ENCODE measurements around the gene RICTOR.

Gene RICTOR

DNA sequence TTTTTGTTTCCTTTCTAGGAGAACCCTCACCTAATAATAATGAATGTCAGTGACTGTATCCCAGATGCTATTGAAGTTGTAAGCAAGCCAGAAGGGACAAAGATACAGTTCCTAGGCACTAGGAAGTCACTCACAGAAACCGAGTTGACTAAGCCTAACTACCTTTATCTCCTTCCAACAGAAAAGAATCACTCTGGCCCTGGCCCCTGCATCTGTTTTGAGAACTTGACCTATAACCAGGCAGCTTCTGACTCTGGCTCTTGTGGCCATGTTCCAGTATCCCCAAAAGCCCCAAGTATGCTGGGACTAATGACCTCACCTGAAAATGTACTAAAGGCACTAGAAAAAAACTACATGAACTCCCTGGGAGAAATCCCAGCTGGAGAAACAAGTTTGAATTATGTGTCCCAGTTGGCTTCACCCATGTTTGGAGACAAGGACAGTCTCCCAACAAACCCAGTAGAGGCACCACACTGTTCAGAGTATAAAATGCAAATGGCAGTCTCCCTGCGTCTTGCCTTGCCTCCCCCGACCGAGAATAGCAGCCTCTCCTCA is 141.3 kb downstream of the RICTOR start:
- DNase-seq, result no peak

DNA sequence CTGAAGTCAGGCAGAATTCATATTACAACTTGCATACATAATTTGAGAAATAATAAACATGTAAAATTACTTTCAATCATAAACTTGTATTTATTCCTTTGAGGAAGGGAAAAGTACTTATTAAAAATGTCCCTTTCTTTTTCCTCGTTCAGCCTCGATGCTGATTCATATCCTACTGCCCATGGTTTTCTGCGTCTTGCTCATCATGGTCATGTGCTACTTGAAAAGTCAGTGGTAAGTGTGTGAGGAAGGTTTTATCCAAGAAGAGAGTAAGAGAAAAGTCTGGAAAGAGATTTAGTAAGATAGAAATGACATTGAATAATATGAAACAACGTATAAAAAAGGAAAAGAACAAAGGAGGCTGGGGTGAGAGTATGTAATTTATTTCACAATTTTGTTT is 142.5 kb downstream of the RICTOR start:
- no peak for DNase-seq

GRCh38 chr5:38929838-38930237 is 144.4 kb downstream of the RICTOR start:
- no peak for DNase-seq

GRCh38 chr5:38927470-38927869 is 146.7 kb downstream of the RICTOR start:
- no peak for DNase-seq

GRCh38 chr5:38926121-38926520 is 148.1 kb downstream of the RICTOR start:
- DNase-seq, result no peak

DNA sequence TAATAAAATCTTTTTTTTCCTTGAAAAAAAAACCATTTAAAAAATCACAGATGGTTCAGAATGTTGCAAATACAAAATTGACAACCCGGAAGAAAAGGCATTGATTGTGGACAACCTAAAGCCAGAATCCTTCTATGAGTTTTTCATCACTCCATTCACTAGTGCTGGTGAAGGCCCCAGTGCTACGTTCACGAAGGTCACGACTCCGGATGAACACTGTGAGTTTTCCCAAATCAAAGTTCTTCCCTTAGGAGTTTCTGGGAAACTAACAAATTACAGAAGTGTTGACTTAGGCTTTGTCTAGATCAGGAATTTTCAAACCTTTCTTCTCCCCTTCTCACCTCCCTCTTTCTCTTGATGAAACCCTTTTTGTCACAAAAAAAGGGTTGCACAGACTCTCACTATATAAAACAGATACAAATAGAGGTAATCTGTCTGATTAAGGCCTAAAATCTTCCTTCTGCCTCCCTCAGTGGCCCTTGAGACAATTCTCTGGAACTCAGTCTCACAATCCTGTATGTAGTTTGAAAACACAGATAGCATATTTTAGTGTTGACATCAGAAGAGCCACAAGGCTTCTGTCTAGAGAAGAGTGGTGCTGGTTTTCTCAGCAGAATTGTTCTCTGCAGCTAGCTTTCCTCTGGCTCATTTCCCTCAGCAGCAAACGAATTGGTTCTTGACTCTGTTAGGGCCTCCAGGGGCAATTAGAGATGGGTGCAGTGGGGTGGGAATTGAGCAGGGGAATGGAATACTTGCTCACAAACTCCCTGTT is 148.9 kb downstream of the RICTOR start:
- no peak for DNase-seq

- DNase-seq, result no peak
Observed at GRCh38 chr5:38923661-38924451, 150.3 kb downstream of the RICTOR start.

- no peak for DNase-seq
Observed at GRCh38 chr5:38922199-38922598, 152.0 kb downstream of the RICTOR start.

DNA sequence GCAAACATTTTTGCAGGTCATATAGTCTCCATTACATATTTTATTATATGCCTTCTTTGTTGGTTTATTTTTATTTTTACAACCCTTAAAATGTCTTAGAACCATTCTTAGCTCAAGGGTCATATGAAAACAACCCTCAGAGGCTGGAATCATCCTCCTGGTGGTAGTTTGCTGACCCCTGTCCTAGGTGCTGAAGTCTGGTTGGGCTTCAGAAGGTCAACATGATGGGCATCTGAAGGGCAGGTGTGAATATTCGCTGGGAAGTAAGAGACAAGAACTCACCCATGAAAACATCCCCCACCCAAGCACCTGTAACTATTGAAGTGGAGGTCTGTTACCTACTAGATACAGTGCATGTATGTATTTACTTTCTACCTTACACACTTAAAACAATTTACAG is 153.0 kb downstream of the RICTOR start:
- DNase-seq, result no peak

DNA sequence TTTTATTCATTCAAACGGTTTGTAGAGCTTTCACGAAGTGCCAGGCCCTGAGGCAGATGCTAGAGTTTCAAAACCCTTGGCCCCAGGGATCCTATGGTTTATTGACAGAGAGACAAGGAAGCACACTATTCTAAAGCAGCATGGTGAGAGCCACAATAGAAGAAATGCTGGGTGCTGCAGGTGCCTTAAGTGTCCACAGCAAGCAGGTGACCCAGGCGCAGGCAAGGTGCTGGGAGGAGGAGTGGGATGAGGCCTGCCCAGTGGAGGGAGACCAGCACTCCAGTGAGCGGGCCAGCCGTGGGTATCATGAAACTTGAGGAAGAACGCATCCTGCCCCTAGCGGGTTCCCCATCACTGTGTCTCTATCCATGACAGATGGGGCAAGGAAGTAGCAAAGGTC is 157.4 kb downstream of the RICTOR start:
- no peak for DNase-seq

DNA sequence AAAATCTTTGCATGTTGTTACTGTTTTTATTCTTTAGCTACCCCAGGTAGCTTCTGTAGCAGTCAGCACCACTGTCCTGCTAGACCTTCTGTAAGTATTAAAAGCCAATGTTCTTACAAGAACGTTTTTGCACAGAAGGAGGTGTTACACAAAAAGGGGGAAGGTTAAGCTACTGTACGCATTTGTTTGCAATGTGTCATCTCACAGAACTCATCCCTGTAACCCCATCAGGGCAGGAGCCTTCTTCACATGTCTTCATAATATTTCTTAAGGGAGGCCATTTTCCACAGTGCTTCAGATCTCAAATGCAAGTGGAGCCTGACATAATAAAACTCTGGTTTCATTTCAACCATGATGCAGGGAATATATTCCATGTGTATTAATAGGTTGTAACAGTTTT is 160.5 kb downstream of the RICTOR start:
- DNase-seq, result no peak

GRCh38 chr5:38911933-38912332 is 162.3 kb downstream of the RICTOR start:
- DNase-seq, result no peak

GRCh38 chr5:38906503-38906902 is 167.7 kb downstream of the RICTOR start:
- no peak for DNase-seq

DNA sequence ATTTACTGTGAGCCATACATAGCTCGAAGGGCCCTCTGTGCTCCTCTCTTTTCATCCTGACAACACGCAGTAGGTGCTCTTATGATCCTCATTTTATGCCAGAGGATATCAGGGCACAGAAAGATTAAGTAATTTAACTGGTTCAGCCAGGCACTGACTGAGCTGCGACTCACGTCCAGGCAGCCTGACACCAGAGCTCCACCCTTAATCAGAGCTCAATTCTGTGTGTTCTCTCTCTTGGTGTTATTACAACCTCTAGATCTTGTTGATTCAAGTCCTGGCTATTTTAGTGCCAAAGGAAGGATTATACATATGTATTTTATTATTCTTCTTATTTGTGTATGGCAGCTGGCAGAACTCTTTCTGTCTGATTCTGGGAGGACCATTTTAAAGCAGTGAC is 168.7 kb downstream of the RICTOR start:
- DNase-seq, result no peak

GRCh38 chr5:38899936-38900335 is 174.3 kb downstream of the RICTOR start:
- no peak for DNase-seq

GRCh38 chr5:38896760-38897159 is 177.4 kb downstream of the RICTOR start:
- DNase-seq, result no peak

- no peak for DNase-seq
Observed at GRCh38 chr5:38892363-38892762, 181.8 kb downstream of the RICTOR start.

GRCh38 chr5:38891563-38891962 is 182.6 kb downstream of the RICTOR start:
- DNase-seq, result no peak

GRCh38 chr5:38889424-38889823 is 184.8 kb downstream of the RICTOR start:
- no peak for DNase-seq

DNA sequence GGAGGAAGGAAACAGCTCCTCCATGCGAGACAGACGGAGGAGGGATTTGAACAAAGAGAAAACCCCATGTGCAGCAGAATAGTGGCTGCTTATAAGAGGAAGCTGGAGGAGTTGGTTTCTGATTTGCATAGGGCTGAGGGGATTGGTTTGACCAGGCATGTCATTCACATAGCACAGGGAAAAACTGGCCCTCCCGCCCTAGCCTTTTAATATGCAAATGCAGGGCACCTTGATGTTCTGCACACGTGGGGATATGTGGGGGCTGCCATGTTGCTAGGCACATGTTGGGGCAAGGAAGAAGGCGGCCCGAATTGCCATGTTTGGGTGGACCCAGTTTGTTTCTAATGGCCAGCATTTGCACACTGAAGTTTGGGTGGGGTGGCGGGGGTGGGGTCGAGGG is 186.2 kb downstream of the RICTOR start:
- no peak for DNase-seq

Data from NCI-H1092 (cell line).